8988T (cell line): Measurements from ENCODE around the gene KRTAP10-10.
"Not testable (repeated sequence)": the region's sequence is repeated elsewhere in the genome, so short reads cannot be mapped to it uniquely, and the experiment has no call there.

Experiments used
- DNase-seq: peaks from one replicate; pipeline ENCODE4 v3.0.0; 2011

Gene KRTAP10-10

GRCh38 chr21:44627181-44627822 is 9.9 kb upstream of the KRTAP10-10 start:
- DNase-seq = not testable (repeated sequence)

- not testable (repeated sequence) for DNase-seq
Observed at GRCh38 chr21:44627831-44628233, 9.3 kb upstream of the KRTAP10-10 start.

GRCh38 chr21:44628707-44629391 is 8.3 kb upstream of the KRTAP10-10 start:
- DNase-seq = no peak

GRCh38 chr21:44630440-44630839 is 6.7 kb upstream of the KRTAP10-10 start:
- DNase-seq = no peak

- DNase-seq = no peak
Observed at GRCh38 chr21:44632067-44632466, 5.1 kb upstream of the KRTAP10-10 start.

- no peak for DNase-seq
Observed at GRCh38 chr21:44636209-44637017, 743 bp upstream of the KRTAP10-10 start.

GRCh38 chr21:44637851-44638348 is 744 bp downstream of the KRTAP10-10 start:
- DNase-seq = not testable (repeated sequence)

GRCh38 chr21:44638506-44639330 is 1.6 kb downstream of the KRTAP10-10 start:
- not testable (repeated sequence) for DNase-seq

GRCh38 chr21:44639331-44639655 is 2.1 kb downstream of the KRTAP10-10 start:
- no peak for DNase-seq

GRCh38 chr21:44640761-44641160 is 3.6 kb downstream of the KRTAP10-10 start:
- DNase-seq = no peak

GRCh38 chr21:44643741-44644310 is 6.7 kb downstream of the KRTAP10-10 start:
- DNase-seq = no peak

- no peak for DNase-seq
Observed at GRCh38 chr21:44644878-44645277, 7.7 kb downstream of the KRTAP10-10 start.

GRCh38 chr21:44646366-44647221 is 9.4 kb downstream of the KRTAP10-10 start, which contains the start of gene KRTAP10-11:
Gene KRTAP10-11 (plus strand): TSS chr21:44646414. CDS start chr21:44646459, 45 bp downstream.
- DNase-seq = not testable (repeated sequence)

- no peak for DNase-seq
Observed at GRCh38 chr21:44647222-44647552, 10.0 kb downstream of the KRTAP10-10 start.

GRCh38 chr21:44648557-44649311 is 11.6 kb downstream of the KRTAP10-10 start:
- DNase-seq = no peak

GRCh38 chr21:44649521-44650100 is 12.5 kb downstream of the KRTAP10-10 start:
- no peak for DNase-seq

GRCh38 chr21:44650265-44650972 is 13.3 kb downstream of the KRTAP10-10 start:
- DNase-seq = no peak

GRCh38 chr21:44650973-44651675 is 14.0 kb downstream of the KRTAP10-10 start:
- DNase-seq = no peak

- DNase-seq = no peak
Observed at GRCh38 chr21:44653123-44653522, 16.0 kb downstream of the KRTAP10-10 start.
